H1 (cell line): ENCODE measurements around the gene INPP5A. TPM values are rescaled to one million over a fixed set of nuclear protein-coding genes. Genes with fewer than 3 reads are reported as not detected.

Experiments
- JUN ChIP-seq: IDR thresholded peaks from 2 replicates; pipeline ENCODE4 v1.6.1; 2011; ENCODE audit warnings: low read depth, mild to moderate bottlenecking, improper control_type of control experiment, low read length
- SIN3A ChIP-seq, 2 experiments: IDR thresholded peaks in 1 of 2; conservative IDR thresholded peaks in 1 of 2; 2 replicates each; pipeline ENCODE4 v1.6.1; 2011 to 2012; ENCODE audit warnings: low read length in 2 of 2, improper control_type of control experiment in 1 of 2, low read depth in 1 of 2, mild to moderate bottlenecking in 1 of 2
- TAF1 ChIP-seq: IDR thresholded peaks from 2 replicates; pipeline ENCODE4 v1.6.1; 2011; ENCODE audit warnings: mild to moderate bottlenecking, low read depth, low read length
- polyA plus RNA-seq, 7 experiments: library from polyadenylated mRNA; depleted of rRNA in 3 of 7; stranded (reverse) in 5 of 7; unstranded in 2 of 7; fragments of >200 nt in 5 of 7; fragments of 200-250 nt in 2 of 7; gene quantifications; 1 replicate in 5 of 7; 2 replicates in 1 of 7; 4 replicates in 1 of 7; pipeline versions ENCODE4 v1.2.1 to v1.2.3, GENCODE V29; 2011 to 2013; ENCODE audit warnings: missing spikeins in 2 of 7, mixed read lengths in 2 of 7
- total RNA-seq: library from RNA; stranded (reverse); fragmentation: NEBNext Ultra II Directional; extraction: Animal tissue kit (Norgen Biotek cat#: 25700); gene quantifications from 2 replicates; pipeline ENCODE4 v1.2.1, GENCODE V29; 2021
- TF ChIP-seq, protein P1 (sequence below): IDR thresholded peaks from 2 replicates; pipeline ENCODE4 v1.6.1; 2012; ENCODE audit warnings: low read length, inconsistent platforms
- TF ChIP-seq, protein P2 (sequence below): fragments of 300-600 bp; sonication (generic); IDR thresholded peaks from 2 replicates; pipeline ENCODE4 v1.7.1; 2012; ENCODE audit warnings: low read length, moderate library complexity, mild to moderate bottlenecking, inconsistent platforms; ENCODE audit not compliant: insufficient replicate concordance

INPP5A gene
- total and polyA plus RNA-seq, 2 of the 8 experiments (the other 6 are each of a cell fraction or from before 2014, with no cell fraction given) = 19.7 to 27.5 TPM

DNA sequence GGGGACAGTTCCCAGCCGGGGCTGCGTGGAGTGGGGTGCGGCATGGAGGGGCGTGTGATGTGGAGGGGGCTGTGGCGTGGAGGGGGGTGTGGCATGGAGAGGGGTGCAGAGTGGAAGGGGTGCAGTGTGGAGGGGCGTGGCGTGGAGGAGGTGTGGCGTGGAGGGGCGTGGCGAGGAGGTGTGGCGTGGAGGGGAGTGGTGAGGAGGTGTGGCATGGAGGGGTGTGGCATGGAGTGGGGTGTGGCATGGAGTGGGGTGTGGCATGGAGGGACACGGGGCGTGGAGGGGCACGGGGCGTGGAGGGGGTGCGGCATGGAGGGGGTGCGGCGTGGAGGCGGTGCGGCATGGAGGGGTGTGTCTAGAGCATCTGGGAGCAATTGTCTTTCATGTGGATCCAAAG lies 214.8 kb downstream of the INPP5A start (continued):
- TF ChIP-seq TAF1 = no peak
- TF ChIP-seq, protein P1, sequence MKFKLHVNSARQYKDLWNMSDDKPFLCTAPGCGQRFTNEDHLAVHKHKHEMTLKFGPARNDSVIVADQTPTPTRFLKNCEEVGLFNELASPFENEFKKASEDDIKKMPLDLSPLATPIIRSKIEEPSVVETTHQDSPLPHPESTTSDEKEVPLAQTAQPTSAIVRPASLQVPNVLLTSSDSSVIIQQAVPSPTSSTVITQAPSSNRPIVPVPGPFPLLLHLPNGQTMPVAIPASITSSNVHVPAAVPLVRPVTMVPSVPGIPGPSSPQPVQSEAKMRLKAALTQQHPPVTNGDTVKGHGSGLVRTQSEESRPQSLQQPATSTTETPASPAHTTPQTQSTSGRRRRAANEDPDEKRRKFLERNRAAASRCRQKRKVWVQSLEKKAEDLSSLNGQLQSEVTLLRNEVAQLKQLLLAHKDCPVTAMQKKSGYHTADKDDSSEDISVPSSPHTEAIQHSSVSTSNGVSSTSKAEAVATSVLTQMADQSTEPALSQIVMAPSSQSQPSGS = no peak
- no peak for TF ChIP-seq SIN3A (conservative IDR thresholded peaks at IDR 0.05 in 1 of 2, IDR thresholded peaks at IDR 0.05 in 1 of 2; ENCODE audit: low read depth in 1 of 2, low read length in 2 of 2)
- TF ChIP-seq, protein P2, sequence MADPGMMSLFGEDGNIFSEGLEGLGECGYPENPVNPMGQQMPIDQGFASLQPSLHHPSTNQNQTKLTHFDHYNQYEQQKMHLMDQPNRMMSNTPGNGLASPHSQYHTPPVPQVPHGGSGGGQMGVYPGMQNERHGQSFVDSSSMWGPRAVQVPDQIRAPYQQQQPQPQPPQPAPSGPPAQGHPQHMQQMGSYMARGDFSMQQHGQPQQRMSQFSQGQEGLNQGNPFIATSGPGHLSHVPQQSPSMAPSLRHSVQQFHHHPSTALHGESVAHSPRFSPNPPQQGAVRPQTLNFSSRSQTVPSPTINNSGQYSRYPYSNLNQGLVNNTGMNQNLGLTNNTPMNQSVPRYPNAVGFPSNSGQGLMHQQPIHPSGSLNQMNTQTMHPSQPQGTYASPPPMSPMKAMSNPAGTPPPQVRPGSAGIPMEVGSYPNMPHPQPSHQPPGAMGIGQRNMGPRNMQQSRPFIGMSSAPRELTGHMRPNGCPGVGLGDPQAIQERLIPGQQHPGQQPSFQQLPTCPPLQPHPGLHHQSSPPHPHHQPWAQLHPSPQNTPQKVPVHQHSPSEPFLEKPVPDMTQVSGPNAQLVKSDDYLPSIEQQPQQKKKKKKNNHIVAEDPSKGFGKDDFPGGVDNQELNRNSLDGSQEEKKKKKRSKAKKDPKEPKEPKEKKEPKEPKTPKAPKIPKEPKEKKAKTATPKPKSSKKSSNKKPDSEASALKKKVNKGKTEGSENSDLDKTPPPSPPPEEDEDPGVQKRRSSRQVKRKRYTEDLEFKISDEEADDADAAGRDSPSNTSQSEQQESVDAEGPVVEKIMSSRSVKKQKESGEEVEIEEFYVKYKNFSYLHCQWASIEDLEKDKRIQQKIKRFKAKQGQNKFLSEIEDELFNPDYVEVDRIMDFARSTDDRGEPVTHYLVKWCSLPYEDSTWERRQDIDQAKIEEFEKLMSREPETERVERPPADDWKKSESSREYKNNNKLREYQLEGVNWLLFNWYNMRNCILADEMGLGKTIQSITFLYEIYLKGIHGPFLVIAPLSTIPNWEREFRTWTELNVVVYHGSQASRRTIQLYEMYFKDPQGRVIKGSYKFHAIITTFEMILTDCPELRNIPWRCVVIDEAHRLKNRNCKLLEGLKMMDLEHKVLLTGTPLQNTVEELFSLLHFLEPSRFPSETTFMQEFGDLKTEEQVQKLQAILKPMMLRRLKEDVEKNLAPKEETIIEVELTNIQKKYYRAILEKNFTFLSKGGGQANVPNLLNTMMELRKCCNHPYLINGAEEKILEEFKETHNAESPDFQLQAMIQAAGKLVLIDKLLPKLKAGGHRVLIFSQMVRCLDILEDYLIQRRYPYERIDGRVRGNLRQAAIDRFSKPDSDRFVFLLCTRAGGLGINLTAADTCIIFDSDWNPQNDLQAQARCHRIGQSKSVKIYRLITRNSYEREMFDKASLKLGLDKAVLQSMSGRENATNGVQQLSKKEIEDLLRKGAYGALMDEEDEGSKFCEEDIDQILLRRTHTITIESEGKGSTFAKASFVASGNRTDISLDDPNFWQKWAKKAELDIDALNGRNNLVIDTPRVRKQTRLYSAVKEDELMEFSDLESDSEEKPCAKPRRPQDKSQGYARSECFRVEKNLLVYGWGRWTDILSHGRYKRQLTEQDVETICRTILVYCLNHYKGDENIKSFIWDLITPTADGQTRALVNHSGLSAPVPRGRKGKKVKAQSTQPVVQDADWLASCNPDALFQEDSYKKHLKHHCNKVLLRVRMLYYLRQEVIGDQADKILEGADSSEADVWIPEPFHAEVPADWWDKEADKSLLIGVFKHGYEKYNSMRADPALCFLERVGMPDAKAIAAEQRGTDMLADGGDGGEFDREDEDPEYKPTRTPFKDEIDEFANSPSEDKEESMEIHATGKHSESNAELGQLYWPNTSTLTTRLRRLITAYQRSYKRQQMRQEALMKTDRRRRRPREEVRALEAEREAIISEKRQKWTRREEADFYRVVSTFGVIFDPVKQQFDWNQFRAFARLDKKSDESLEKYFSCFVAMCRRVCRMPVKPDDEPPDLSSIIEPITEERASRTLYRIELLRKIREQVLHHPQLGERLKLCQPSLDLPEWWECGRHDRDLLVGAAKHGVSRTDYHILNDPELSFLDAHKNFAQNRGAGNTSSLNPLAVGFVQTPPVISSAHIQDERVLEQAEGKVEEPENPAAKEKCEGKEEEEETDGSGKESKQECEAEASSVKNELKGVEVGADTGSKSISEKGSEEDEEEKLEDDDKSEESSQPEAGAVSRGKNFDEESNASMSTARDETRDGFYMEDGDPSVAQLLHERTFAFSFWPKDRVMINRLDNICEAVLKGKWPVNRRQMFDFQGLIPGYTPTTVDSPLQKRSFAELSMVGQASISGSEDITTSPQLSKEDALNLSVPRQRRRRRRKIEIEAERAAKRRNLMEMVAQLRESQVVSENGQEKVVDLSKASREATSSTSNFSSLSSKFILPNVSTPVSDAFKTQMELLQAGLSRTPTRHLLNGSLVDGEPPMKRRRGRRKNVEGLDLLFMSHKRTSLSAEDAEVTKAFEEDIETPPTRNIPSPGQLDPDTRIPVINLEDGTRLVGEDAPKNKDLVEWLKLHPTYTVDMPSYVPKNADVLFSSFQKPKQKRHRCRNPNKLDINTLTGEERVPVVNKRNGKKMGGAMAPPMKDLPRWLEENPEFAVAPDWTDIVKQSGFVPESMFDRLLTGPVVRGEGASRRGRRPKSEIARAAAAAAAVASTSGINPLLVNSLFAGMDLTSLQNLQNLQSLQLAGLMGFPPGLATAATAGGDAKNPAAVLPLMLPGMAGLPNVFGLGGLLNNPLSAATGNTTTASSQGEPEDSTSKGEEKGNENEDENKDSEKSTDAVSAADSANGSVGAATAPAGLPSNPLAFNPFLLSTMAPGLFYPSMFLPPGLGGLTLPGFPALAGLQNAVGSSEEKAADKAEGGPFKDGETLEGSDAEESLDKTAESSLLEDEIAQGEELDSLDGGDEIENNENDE = no peak
- no peak for TF ChIP-seq JUN
